Measurements from ENCODE around the gene SLC16A10.
"Not testable (repeated sequence)": the region's sequence is repeated elsewhere in the genome, so short reads cannot be mapped to it uniquely, and the experiment has no call there.

- TF ChIP-seq, protein P1, sequence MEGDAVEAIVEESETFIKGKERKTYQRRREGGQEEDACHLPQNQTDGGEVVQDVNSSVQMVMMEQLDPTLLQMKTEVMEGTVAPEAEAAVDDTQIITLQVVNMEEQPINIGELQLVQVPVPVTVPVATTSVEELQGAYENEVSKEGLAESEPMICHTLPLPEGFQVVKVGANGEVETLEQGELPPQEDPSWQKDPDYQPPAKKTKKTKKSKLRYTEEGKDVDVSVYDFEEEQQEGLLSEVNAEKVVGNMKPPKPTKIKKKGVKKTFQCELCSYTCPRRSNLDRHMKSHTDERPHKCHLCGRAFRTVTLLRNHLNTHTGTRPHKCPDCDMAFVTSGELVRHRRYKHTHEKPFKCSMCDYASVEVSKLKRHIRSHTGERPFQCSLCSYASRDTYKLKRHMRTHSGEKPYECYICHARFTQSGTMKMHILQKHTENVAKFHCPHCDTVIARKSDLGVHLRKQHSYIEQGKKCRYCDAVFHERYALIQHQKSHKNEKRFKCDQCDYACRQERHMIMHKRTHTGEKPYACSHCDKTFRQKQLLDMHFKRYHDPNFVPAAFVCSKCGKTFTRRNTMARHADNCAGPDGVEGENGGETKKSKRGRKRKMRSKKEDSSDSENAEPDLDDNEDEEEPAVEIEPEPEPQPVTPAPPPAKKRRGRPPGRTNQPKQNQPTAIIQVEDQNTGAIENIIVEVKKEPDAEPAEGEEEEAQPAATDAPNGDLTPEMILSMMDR (IDR thresholded peaks at IDR 0.05): not testable (repeated sequence)
- TF ChIP-seq POLR2AphosphoS5 (IDR thresholded peaks at IDR 0.05): not testable (repeated sequence)
These were observed 24.4 kb upstream of the SLC16A10 start for GRCh38 chr6:111062860-111063259.
